DND-41 (cell line): ENCODE results near the gene RYR3.

Experiments
- EZH2 ChIP-seq: IDR thresholded peaks from 3 replicates; pipeline ENCODE4 v1.6.1; 2012; ENCODE audit warnings: borderline replicate concordance, low read depth, mild to moderate bottlenecking, moderate library complexity, low read length, inconsistent platforms; ENCODE audit not compliant: severe bottlenecking
- TF ChIP-seq, protein P1 (sequence below): IDR thresholded peaks from 2 replicates; pipeline ENCODE4 v1.5.1; 2012; ENCODE audit warnings: borderline replicate concordance, low read length, moderate library complexity, mild to moderate bottlenecking; ENCODE audit not compliant: poor library complexity, severe bottlenecking; ENCODE audit errors: extremely low read depth

- TF ChIP-seq, protein P1, sequence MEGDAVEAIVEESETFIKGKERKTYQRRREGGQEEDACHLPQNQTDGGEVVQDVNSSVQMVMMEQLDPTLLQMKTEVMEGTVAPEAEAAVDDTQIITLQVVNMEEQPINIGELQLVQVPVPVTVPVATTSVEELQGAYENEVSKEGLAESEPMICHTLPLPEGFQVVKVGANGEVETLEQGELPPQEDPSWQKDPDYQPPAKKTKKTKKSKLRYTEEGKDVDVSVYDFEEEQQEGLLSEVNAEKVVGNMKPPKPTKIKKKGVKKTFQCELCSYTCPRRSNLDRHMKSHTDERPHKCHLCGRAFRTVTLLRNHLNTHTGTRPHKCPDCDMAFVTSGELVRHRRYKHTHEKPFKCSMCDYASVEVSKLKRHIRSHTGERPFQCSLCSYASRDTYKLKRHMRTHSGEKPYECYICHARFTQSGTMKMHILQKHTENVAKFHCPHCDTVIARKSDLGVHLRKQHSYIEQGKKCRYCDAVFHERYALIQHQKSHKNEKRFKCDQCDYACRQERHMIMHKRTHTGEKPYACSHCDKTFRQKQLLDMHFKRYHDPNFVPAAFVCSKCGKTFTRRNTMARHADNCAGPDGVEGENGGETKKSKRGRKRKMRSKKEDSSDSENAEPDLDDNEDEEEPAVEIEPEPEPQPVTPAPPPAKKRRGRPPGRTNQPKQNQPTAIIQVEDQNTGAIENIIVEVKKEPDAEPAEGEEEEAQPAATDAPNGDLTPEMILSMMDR, result no peak
- TF ChIP-seq EZH2, result no peak
Measured at GRCh38 chr15:33656168-33656567, 345.4 kb downstream of the RYR3 start.
